Astrocyte (in vitro differentiated cells and primary cell): Measurements from ENCODE around the gene OVCA2.

Source experiments
- CTCF ChIP-seq: IDR thresholded peaks from 2 replicates; pipeline ENCODE4 v1.5.1; 2011; ENCODE audit warnings: low read depth, mild to moderate bottlenecking, inconsistent platforms, low read length, moderate library complexity; ENCODE audit not compliant: insufficient read depth
- EZH2 ChIP-seq: IDR thresholded peaks from 2 replicates; pipeline ENCODE4 v1.6.1; 2012; ENCODE audit warnings: mild to moderate bottlenecking, low read length, inconsistent platforms; ENCODE audit not compliant: insufficient read depth

- no peak for TF ChIP-seq CTCF
- TF ChIP-seq EZH2, result no peak
Observed at GRCh38 chr17:2047590-2047989, 5.8 kb downstream of the OVCA2 start.
